Measurements from ENCODE around the gene YBX3.

Gene YBX3

GRCh38 chr12:10722502-10722904 is 620 bp downstream of the YBX3 start:
- DNase-seq (ENCODE audit: extremely low read depth in 1 of 2, low read depth in 1 of 2): peak; percentile 26 to 48

GRCh38 chr12:10721651-10722501 is 1.2 kb downstream of the YBX3 start:
- DNase-seq (ENCODE audit: extremely low read depth in 1 of 2, low read depth in 1 of 2): peak; percentile 36 to 56

GRCh38 chr12:10720974-10721650 is 2.0 kb downstream of the YBX3 start:
- no peak for DNase-seq (ENCODE audit: extremely low read depth in 1 of 2, low read depth in 1 of 2)

GRCh38 chr12:10719482-10719881 is 3.6 kb downstream of the YBX3 start:
- DNase-seq (ENCODE audit: extremely low read depth in 1 of 2, low read depth in 1 of 2): no peak

GRCh38 chr12:10718279-10718821 is 4.8 kb downstream of the YBX3 start:
- no peak for DNase-seq (ENCODE audit: extremely low read depth in 1 of 2, low read depth in 1 of 2)

- no peak for DNase-seq (ENCODE audit: extremely low read depth in 1 of 2, low read depth in 1 of 2)
Measured at GRCh38 chr12:10717410-10717809, 5.7 kb downstream of the YBX3 start.

GRCh38 chr12:10716704-10717315 is 6.3 kb downstream of the YBX3 start:
- no peak for DNase-seq (ENCODE audit: extremely low read depth in 1 of 2, low read depth in 1 of 2)

GRCh38 chr12:10716277-10716676 is 6.8 kb downstream of the YBX3 start:
- no peak for DNase-seq (ENCODE audit: extremely low read depth in 1 of 2, low read depth in 1 of 2)

GRCh38 chr12:10715491-10715890 is 7.6 kb downstream of the YBX3 start:
- DNase-seq (ENCODE audit: extremely low read depth in 1 of 2, low read depth in 1 of 2): no peak

- no peak for DNase-seq (ENCODE audit: extremely low read depth in 1 of 2, low read depth in 1 of 2)
Measured at GRCh38 chr12:10709808-10710207, 13.3 kb downstream of the YBX3 start.

GRCh38 chr12:10708862-10709261 is 14.3 kb downstream of the YBX3 start:
- no peak for DNase-seq (ENCODE audit: extremely low read depth in 1 of 2, low read depth in 1 of 2)

GRCh38 chr12:10705655-10706054 is 17.5 kb downstream of the YBX3 start:
- no peak for DNase-seq (ENCODE audit: extremely low read depth in 1 of 2, low read depth in 1 of 2)

GRCh38 chr12:10701843-10702242 is 21.3 kb downstream of the YBX3 start:
- DNase-seq (ENCODE audit: extremely low read depth in 1 of 2, low read depth in 1 of 2): no peak

- DNase-seq (ENCODE audit: extremely low read depth in 1 of 2, low read depth in 1 of 2): peak; percentile 2 to 20
Measured at GRCh38 chr12:10701131-10701681, 21.9 kb downstream of the YBX3 start.

- DNase-seq (ENCODE audit: extremely low read depth in 1 of 2, low read depth in 1 of 2): no peak
Measured at GRCh38 chr12:10700581-10700980, 22.5 kb downstream of the YBX3 start.

GRCh38 chr12:10697862-10698261 is 25.3 kb downstream of the YBX3 start:
- DNase-seq (ENCODE audit: extremely low read depth in 1 of 2, low read depth in 1 of 2): no peak

- DNase-seq (ENCODE audit: extremely low read depth in 1 of 2, low read depth in 1 of 2): no peak
Measured at GRCh38 chr12:10697156-10697555, 26.0 kb downstream of the YBX3 start.

- no peak for DNase-seq (ENCODE audit: extremely low read depth in 1 of 2, low read depth in 1 of 2)
Measured at GRCh38 chr12:10690906-10691305, 32.2 kb downstream of the YBX3 start.

GRCh38 chr12:10689146-10689545 is 34.0 kb downstream of the YBX3 start:
- DNase-seq (ENCODE audit: extremely low read depth in 1 of 2, low read depth in 1 of 2): no peak

GRCh38 chr12:10688042-10688441 is 35.1 kb downstream of the YBX3 start:
- DNase-seq (ENCODE audit: extremely low read depth in 1 of 2, low read depth in 1 of 2): no peak

- peak; percentile 50 to 59 for DNase-seq (ENCODE audit: extremely low read depth in 1 of 2, low read depth in 1 of 2)
Measured at GRCh38 chr12:10673659-10674384, 49.3 kb downstream of the YBX3 start, which contains the start of gene STYK1. STYK1 (minus strand) TSS chr12:10674052; CDS start chr12:10634618, 39,434 bp downstream.
